GM18502 (cell line): ENCODE measurements around the gene GIPC1.
A peak's percentile ranks its signal among the peaks of the same experiment; 100 is the strongest.

Experiments
- ATAC-seq: cut with Tn5 transposase; IDR thresholded peaks from one replicate; pipeline ENCODE4 v1.9.1; 2021; ENCODE audit warnings: mild to moderate bottlenecking; ENCODE audit not compliant: unreplicated experiment, poor library complexity

Gene GIPC1

DNA sequence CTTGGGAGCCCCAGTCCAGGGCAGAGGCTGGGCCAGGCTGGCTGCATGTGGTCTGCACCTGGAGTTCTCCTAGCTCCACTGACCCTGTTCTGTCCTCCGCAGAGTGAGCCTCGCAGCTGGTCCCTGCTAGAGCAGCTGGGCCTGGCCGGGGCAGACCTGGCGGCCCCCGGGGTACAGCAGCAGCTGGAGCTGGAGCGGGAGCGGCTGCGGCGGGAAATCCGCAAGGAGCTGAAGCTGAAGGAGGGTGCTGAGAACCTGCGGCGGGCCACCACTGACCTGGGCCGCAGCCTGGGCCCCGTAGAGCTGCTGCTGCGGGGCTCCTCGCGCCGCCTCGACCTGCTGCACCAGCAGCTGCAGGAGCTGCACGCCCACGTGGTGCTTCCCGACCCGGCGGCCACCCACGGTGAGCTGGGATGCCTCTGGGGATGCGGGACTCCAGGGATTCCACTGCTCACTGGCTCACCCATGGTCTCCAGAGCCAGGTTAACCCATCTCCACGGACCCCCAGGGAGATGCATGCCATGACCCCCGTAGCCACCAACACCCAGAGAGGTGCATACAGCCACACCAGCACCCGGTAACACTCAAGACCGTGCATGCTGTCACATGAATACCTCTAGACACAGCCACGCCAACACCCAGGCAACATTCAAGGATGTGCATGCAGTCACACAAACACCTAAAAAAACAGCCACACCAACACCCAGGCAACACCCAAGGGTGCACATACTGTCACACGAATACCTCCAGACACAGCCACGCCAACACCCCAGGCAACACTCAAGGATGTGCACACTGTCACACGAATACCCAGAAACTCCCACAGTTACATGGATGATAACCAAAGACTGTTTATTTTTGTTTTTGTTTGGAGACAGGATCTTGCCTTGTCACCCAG is 54.6 kb downstream of the GIPC1 start:
- no peak for ATAC-seq

- ATAC-seq = peak; percentile 78
These were observed 55.9 kb downstream of the GIPC1 start for GRCh38 chr19:14440049-14440448.

DNA sequence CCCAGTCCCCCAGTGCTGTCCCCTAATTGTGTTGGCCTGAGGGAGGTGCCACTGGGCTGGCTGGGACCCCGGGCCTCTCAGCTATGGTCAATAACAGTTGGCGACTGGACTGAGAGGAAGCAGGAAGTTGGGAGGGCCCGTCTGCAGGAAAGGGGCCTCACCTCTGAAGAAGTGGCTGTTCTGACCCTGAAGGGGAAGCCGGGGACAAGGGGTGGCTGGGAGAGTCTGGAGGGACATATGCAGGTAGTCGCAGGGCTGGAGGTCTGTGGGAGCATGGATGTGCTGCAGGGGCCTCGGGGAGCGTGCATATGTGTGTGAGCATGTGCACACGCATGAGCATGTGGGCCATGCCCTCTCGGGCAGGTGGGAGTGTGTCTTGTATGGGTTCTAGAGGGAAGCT is 56.9 kb downstream of the GIPC1 start:
- ATAC-seq = no peak

- ATAC-seq = no peak
These were observed 58.3 kb downstream of the GIPC1 start for GRCh38 chr19:14437578-14438140.

GRCh38 chr19:14435320-14436050 is 60.4 kb downstream of the GIPC1 start:
- no peak for ATAC-seq

- no peak for ATAC-seq
These were observed 61.2 kb downstream of the GIPC1 start for GRCh38 chr19:14434543-14435319.

- ATAC-seq = no peak
These were observed 62.1 kb downstream of the GIPC1 start for GRCh38 chr19:14433554-14434501.

- no peak for ATAC-seq
These were observed 63.0 kb downstream of the GIPC1 start, which contains the start of gene PKN1 for GRCh38 chr19:14432791-14433553. PKN1 (plus strand) TSS chr19:14433306; CDS start chr19:14433522, 216 bp downstream.

GRCh38 chr19:14430712-14431111 is 65.2 kb downstream of the GIPC1 start:
- ATAC-seq = no peak

DNA sequence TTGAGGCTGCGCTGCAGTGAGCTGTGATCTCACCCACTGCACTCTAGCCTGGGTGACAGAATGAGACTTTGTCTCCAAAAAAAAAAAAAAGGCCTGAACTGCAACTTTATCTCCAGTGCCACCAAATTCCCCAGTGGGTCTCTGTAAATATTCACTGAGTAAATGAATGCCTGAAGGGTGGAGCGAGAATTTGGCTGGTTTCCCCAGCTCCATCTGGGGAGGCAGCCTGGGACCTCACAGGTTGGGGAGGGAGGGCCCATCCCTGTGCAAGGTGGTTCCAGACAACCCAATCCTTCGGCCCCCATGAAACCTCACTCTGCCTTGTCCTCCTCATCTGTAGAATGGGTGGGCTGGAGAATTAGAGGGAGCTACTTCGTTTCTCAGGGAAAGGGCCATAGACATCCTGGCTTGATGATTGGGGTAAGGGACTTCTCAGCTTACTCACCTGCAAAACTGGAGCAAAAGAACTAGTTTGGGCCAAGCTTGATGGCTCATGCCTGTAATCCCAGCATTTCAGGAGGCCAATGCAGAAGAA is 67.0 kb downstream of the GIPC1 start:
- no peak for ATAC-seq
